HepG2 (cell line): ENCODE results near the gene SRSF2. TPM values are rescaled to one million over a fixed set of nuclear protein-coding genes. Genes with fewer than 3 reads are reported as not detected.

Experiments used
- ARNTL ChIP-seq: sonication (generic); formaldehyde crosslinking; IDR thresholded peaks from 2 replicates; pipeline ENCODE4 v1.4.0; 2020; ENCODE audit warnings: mild to moderate bottlenecking, missing genetic modification reagents
- LCORL ChIP-seq, 2 experiments: fragments of 450-650 bp in 1 of 2; sonication (generic) in 1 of 2; formaldehyde crosslinking in 1 of 2; IDR thresholded peaks; 2 replicates each; pipeline versions ENCODE4 v1.5.0 to v1.6.1; 2017 to 2020; ENCODE audit warnings: antibody characterized with exemption in 1 of 2, missing genetic modification reagents in 1 of 2
- MAFK ChIP-seq, 2 experiments: IDR thresholded peaks in 1 of 2; conservative IDR thresholded peaks in 1 of 2; 2 replicates each; pipeline ENCODE4 v1.6.1; 2011; ENCODE audit warnings: improper control_type of control experiment in 2 of 2, low read length in 2 of 2
- MLLT10 ChIP-seq: sonication (generic); formaldehyde crosslinking; IDR thresholded peaks from 2 replicates; pipeline ENCODE4 v1.4.0; 2020; ENCODE audit warnings: missing genetic modification reagents
- NFE2L2 ChIP-seq: fragments of 150-350 bp; IDR thresholded peaks from 2 replicates; pipeline ENCODE4 v1.6.1; 2014; ENCODE audit warnings: low read length
- RBM22 ChIP-seq: fragments of 200-400 bp; formaldehyde crosslinking; optimal IDR thresholded peaks from 2 replicates; pipeline ENCODE3; 2017; ENCODE audit warnings: mild to moderate bottlenecking, low read length, moderate library complexity
- RFXAP ChIP-seq: sonication (generic); formaldehyde crosslinking; IDR thresholded peaks from 2 replicates; pipeline ENCODE4 v1.4.0; 2020; ENCODE audit warnings: missing genetic modification reagents, borderline replicate concordance
- ZKSCAN5 ChIP-seq: sonication (generic); formaldehyde crosslinking; IDR thresholded peaks from 2 replicates; pipeline ENCODE4 v1.5.1; 2020; ENCODE audit warnings: mild to moderate bottlenecking, missing genetic modification reagents
- ZNF205 ChIP-seq: IDR thresholded peaks from 2 replicates; pipeline ENCODE4 v1.6.1; 2018; ENCODE audit warnings: missing biosample characterization, missing genetic modification reagents
- ZNF225 ChIP-seq: sonication (generic); formaldehyde crosslinking; IDR thresholded peaks from 2 replicates; pipeline ENCODE4 v1.4.0; 2020; ENCODE audit warnings: mild to moderate bottlenecking, missing genetic modification reagents
- ZNF317 ChIP-seq: sonication (generic); formaldehyde crosslinking; IDR thresholded peaks from 2 replicates; pipeline ENCODE4 v1.5.0; 2020; ENCODE audit warnings: mild to moderate bottlenecking, missing genetic modification reagents
- ZNF430 ChIP-seq: sonication (generic); formaldehyde crosslinking; IDR thresholded peaks from 2 replicates; pipeline ENCODE4 v1.9.0; 2021; ENCODE audit warnings: mild to moderate bottlenecking, missing genetic modification reagents
- ZNF605 ChIP-seq: sonication (generic); formaldehyde crosslinking; IDR thresholded peaks from 2 replicates; pipeline ENCODE4 v1.8.0; 2022; ENCODE audit warnings: mild to moderate bottlenecking, missing genetic modification reagents
- ZSCAN25 ChIP-seq: sonication (generic); formaldehyde crosslinking; IDR thresholded peaks from 2 replicates; pipeline ENCODE4 v1.8.0; 2022; ENCODE audit warnings: mild to moderate bottlenecking, missing genetic modification reagents
- polyA plus RNA-seq, 8 experiments: library from polyadenylated mRNA; depleted of rRNA in 3 of 8; stranded (reverse) in 7 of 8; unstranded in 1 of 8; fragments of >200 nt; fragmentation: Illumina TruSeq in 4 of 8; extraction: Trizol in 4 of 8; gene quantifications; 2 replicates each; pipeline versions ENCODE4 v1.2.1 to v1.2.3, GENCODE V29; 2011 to 2016; ENCODE audit warnings: low read depth in 4 of 8, missing spikeins in 1 of 8, mixed read lengths in 1 of 8; ENCODE audit not compliant: insufficient read depth in 1 of 8
- total RNA-seq, 5 experiments: library from RNA; depleted of rRNA; stranded (reverse); fragments of >200 nt; fragmentation: Illumina TruSeq; extraction: Trizol; gene quantifications; 2 replicates each; pipeline ENCODE4 v1.2.3, GENCODE V29; 2016; ENCODE audit warnings: low read depth in 1 of 5
- TF ChIP-seq, protein P1 (sequence below): sonication (generic); formaldehyde crosslinking; IDR thresholded peaks from 2 replicates; pipeline ENCODE4 v1.4.0; 2020; ENCODE audit warnings: missing genetic modification reagents
- TF ChIP-seq, protein P2 (sequence below): IDR thresholded peaks from 2 replicates; pipeline ENCODE4 v1.6.1; 2018; ENCODE audit warnings: missing genetic modification reagents
- TF ChIP-seq, protein P3 (sequence below): sonication (generic); formaldehyde crosslinking; conservative IDR thresholded peaks from 2 replicates; pipeline ENCODE4 v1.8.0; 2022; ENCODE audit warnings: missing genetic modification reagents
- TF ChIP-seq, protein P4 (sequence below): sonication (generic); formaldehyde crosslinking; IDR thresholded peaks from 2 replicates; pipeline ENCODE4 v1.5.1; 2020; ENCODE audit warnings: missing genetic modification reagents, mild to moderate bottlenecking, borderline replicate concordance
- TF ChIP-seq, protein P5 (sequence below): sonication (generic); formaldehyde crosslinking; IDR thresholded peaks from 2 replicates; pipeline ENCODE4 v1.8.1; 2022; ENCODE audit warnings: low read depth, mild to moderate bottlenecking, missing genetic modification reagents

SRSF2 gene
- total and polyA plus RNA-seq, 2 of the 13 experiments (the other 11 are each of a cell fraction or from before 2014, with no cell fraction given) = 306 to 319 TPM

DNA sequence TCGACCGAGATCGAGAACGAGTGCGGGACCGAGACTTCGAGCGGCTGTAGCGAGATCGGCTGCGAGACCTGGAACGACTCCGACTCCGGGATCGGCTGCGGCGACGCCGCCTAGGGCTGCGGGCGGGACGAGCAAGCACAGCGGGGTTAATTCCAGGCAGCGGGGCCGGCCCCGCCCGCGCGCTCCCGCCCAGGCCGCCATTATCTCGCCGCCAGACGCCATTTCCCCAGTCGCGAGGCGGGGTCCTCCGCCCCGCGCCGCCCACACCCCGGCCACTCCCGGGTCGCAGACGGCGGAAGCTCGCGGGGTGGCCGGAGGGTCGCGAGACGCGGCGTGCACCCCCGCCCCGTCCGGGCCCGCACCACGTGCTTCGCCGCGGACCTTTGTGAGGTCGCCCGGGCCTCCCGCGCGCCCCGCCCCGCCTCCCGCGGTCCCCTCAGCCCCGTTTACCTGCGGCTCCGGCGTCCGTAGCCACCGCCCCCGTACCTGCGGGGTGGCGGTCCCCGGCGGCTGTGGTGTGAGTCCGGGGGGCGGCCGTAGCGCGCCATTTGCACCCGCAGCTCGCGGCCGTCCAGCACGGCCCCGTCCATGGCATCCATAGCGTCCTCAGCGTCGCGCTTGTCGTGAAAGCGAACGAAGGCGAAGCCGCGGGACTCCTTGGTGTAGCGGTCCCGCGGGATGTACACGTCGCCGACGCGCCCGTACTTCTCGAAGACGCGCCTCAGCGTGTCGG, 616 bp downstream of the SRSF2 start (continued):
- TF ChIP-seq, protein P1, sequence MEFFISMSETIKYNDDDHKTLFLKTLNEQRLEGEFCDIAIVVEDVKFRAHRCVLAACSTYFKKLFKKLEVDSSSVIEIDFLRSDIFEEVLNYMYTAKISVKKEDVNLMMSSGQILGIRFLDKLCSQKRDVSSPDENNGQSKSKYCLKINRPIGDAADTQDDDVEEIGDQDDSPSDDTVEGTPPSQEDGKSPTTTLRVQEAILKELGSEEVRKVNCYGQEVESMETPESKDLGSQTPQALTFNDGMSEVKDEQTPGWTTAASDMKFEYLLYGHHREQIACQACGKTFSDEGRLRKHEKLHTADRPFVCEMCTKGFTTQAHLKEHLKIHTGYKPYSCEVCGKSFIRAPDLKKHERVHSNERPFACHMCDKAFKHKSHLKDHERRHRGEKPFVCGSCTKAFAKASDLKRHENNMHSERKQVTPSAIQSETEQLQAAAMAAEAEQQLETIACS (CRISPR knock-in tag) = peak; percentile 72
- TF ChIP-seq, protein P2, sequence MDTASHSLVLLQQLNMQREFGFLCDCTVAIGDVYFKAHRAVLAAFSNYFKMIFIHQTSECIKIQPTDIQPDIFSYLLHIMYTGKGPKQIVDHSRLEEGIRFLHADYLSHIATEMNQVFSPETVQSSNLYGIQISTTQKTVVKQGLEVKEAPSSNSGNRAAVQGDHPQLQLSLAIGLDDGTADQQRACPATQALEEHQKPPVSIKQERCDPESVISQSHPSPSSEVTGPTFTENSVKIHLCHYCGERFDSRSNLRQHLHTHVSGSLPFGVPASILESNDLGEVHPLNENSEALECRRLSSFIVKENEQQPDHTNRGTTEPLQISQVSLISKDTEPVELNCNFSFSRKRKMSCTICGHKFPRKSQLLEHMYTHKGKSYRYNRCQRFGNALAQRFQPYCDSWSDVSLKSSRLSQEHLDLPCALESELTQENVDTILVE (CRISPR knock-in tag) = no peak
- TF ChIP-seq ZNF205 (CRISPR knock-in tag) = no peak
- TF ChIP-seq ZNF430 (CRISPR knock-in tag) = peak; percentile 12; the same call in 1 of the 2 replicates
- TF ChIP-seq ZNF317 (CRISPR knock-in tag) = no peak
- TF ChIP-seq MAFK (conservative IDR thresholded peaks at IDR 0.05 in 1 of 2, IDR thresholded peaks at IDR 0.05 in 1 of 2; ENCODE audit: low read length in 2 of 2) = no peak
- TF ChIP-seq RFXAP (CRISPR knock-in tag) = 0 out of 2 replicates have a peak, but pooled peaks have one; percentile 6
- TF ChIP-seq ZKSCAN5 (CRISPR knock-in tag) = no peak
- TF ChIP-seq RBM22 = no peak
- TF ChIP-seq MLLT10 (CRISPR knock-in tag) = no peak
- no peak for TF ChIP-seq ARNTL
- no peak; the same call in 1 of the 2 replicates for TF ChIP-seq ZSCAN25 (CRISPR knock-in tag)
- TF ChIP-seq, protein P3, sequence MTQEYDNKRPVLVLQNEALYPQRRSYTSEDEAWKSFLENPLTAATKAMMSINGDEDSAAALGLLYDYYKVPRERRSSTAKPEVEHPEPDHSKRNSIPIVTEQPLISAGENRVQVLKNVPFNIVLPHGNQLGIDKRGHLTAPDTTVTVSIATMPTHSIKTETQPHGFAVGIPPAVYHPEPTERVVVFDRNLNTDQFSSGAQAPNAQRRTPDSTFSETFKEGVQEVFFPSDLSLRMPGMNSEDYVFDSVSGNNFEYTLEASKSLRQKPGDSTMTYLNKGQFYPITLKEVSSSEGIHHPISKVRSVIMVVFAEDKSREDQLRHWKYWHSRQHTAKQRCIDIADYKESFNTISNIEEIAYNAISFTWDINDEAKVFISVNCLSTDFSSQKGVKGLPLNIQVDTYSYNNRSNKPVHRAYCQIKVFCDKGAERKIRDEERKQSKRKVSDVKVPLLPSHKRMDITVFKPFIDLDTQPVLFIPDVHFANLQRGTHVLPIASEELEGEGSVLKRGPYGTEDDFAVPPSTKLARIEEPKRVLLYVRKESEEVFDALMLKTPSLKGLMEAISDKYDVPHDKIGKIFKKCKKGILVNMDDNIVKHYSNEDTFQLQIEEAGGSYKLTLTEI (CRISPR knock-in tag) = no peak
- TF ChIP-seq ZNF605 (CRISPR knock-in tag) = peak; percentile 68; the same call in 1 of the 2 replicates
- TF ChIP-seq, protein P4, sequence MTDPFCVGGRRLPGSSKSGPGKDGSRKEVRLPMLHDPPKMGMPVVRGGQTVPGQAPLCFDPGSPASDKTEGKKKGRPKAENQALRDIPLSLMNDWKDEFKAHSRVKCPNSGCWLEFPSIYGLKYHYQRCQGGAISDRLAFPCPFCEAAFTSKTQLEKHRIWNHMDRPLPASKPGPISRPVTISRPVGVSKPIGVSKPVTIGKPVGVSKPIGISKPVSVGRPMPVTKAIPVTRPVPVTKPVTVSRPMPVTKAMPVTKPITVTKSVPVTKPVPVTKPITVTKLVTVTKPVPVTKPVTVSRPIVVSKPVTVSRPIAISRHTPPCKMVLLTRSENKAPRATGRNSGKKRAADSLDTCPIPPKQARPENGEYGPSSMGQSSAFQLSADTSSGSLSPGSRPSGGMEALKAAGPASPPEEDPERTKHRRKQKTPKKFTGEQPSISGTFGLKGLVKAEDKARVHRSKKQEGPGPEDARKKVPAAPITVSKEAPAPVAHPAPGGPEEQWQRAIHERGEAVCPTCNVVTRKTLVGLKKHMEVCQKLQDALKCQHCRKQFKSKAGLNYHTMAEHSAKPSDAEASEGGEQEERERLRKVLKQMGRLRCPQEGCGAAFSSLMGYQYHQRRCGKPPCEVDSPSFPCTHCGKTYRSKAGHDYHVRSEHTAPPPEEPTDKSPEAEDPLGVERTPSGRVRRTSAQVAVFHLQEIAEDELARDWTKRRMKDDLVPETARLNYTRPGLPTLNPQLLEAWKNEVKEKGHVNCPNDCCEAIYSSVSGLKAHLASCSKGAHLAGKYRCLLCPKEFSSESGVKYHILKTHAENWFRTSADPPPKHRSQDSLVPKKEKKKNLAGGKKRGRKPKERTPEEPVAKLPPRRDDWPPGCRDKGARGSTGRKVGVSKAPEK = no peak
- TF ChIP-seq ZNF225 = no peak; the same call in 1 of the 2 replicates
- TF ChIP-seq, protein P5, sequence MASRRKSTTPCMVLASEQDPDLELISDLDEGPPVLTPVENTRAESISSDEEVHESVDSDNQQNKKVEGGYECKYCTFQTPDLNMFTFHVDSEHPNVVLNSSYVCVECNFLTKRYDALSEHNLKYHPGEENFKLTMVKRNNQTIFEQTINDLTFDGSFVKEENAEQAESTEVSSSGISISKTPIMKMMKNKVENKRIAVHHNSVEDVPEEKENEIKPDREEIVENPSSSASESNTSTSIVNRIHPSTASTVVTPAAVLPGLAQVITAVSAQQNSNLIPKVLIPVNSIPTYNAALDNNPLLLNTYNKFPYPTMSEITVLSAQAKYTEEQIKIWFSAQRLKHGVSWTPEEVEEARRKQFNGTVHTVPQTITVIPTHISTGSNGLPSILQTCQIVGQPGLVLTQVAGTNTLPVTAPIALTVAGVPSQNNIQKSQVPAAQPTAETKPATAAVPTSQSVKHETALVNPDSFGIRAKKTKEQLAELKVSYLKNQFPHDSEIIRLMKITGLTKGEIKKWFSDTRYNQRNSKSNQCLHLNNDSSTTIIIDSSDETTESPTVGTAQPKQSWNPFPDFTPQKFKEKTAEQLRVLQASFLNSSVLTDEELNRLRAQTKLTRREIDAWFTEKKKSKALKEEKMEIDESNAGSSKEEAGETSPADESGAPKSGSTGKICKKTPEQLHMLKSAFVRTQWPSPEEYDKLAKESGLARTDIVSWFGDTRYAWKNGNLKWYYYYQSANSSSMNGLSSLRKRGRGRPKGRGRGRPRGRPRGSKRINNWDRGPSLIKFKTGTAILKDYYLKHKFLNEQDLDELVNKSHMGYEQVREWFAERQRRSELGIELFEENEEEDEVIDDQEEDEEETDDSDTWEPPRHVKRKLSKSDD (CRISPR knock-in tag) = peak; percentile 81; the same call in 1 of the 2 replicates
- no peak for TF ChIP-seq NFE2L2
- no peak for TF ChIP-seq LCORL (IDR thresholded peaks at IDR 0.05)
- no peak for TF ChIP-seq LCORL (CRISPR knock-in tag; IDR thresholded peaks at IDR 0.05)
